Right lobe of liver (tissue), 4 donors: ENCODE data around the gene KRTAP9-2.

ENCODE experiments used
- CTCF ChIP-seq, 4 donors: fragments of 200-600 bp in 3 of 4; fragments of 450-650 bp in 1 of 4; IDR thresholded peaks; one replicate each; pipeline versions ENCODE4 v1.5.1 to v1.8.0; 2016 to 2022; ENCODE audit warnings: antibody characterized with exemption in 4 of 4, mild to moderate bottlenecking in 2 of 4
- POLR2A ChIP-seq: fragments of 450-650 bp; IDR thresholded peaks from one replicate; pipeline ENCODE4 v1.6.1; 2017; ENCODE audit warnings: antibody characterized with exemption, mild to moderate bottlenecking
- donor health status: DM: no; HTN: no; CAD: no.
- donor health status: DM: no; HTN: no; CAD: no.
- donor health status: DM: no; HTN: yes; CAD: no.

- TF ChIP-seq POLR2A (no peak), CTCF (IDR thresholded peaks at IDR 0.05) (no peak)
These were observed 28.4 kb downstream of the KRTAP9-2 start for GRCh38 chr17:41254861-41255260.
